MM.1S (cell line): ENCODE data around the gene CLEC18B.
"Not testable (repeated sequence)": the region's sequence is repeated elsewhere in the genome, so short reads cannot be mapped to it uniquely, and the experiment has no call there.

Experiments used
- DNase-seq: peaks from one replicate; pipeline ENCODE4 v3.0.0-alpha.2; 2015
- H2AFZ ChIP-seq: fragments of 300-600 bp; sonication (generic); 2 replicates; pipeline ENCODE4 v1.6.0; 2016; ENCODE audit warnings: antibody characterized with exemption, low read length
- H3F3A ChIP-seq: fragments of 300-600 bp; sonication (generic); 2 replicates; pipeline ENCODE4 v1.6.1; 2016; ENCODE audit warnings: mild to moderate bottlenecking, antibody characterized with exemption, low read length, moderate library complexity, mixed read lengths; ENCODE audit not compliant: insufficient read depth
- H3K27ac ChIP-seq: fragments of 300-600 bp; sonication (generic); 2 replicates; pipeline ENCODE4 v1.5.1; 2016; ENCODE audit warnings: mild to moderate bottlenecking, low read length
- H3K27me3 ChIP-seq: fragments of 300-600 bp; sonication (generic); replicated peaks from 2 replicates; pipeline ENCODE4 v1.6.0; 2016; ENCODE audit warnings: low read length; ENCODE audit not compliant: insufficient read depth
- H3K36me3 ChIP-seq: fragments of 300-600 bp; sonication (generic); replicated peaks from 2 replicates; pipeline ENCODE4 v1.6.1; 2016; ENCODE audit warnings: mild to moderate bottlenecking, low read length, mixed read lengths; ENCODE audit not compliant: insufficient read depth
- H3K4me1 ChIP-seq: fragments of 300-600 bp; sonication (generic); 2 replicates; pipeline ENCODE4 v1.6.1; 2016; ENCODE audit warnings: low read length, mixed read lengths
- H3K4me2 ChIP-seq: fragments of 300-600 bp; sonication (generic); 2 replicates; pipeline ENCODE4 v1.6.0; 2016; ENCODE audit warnings: low read depth, low read length
- H3K4me3 ChIP-seq: fragments of 300-600 bp; sonication (generic); 2 replicates; pipeline ENCODE4 v1.5.1; 2016; ENCODE audit warnings: low read length, mixed read lengths
- H3K79me2 ChIP-seq: fragments of 300-600 bp; sonication (generic); 2 replicates; pipeline ENCODE4 v1.6.1; 2016; ENCODE audit warnings: mixed run types, low read length, mixed read lengths
- H3K9ac ChIP-seq: fragments of 300-600 bp; sonication (generic); 2 replicates; pipeline ENCODE4 v1.6.1; 2016; ENCODE audit warnings: low read length, mixed read lengths
- H3K9me2 ChIP-seq: fragments of 300-600 bp; sonication (generic); replicated peaks from 2 replicates; pipeline ENCODE4 v1.6.1; 2016; ENCODE audit warnings: mild to moderate bottlenecking, low read length, mixed read lengths; ENCODE audit not compliant: insufficient read depth
- H3K9me3 ChIP-seq: fragments of 300-600 bp; sonication (generic); replicated peaks from 2 replicates; pipeline ENCODE4 v1.6.1; 2016; ENCODE audit warnings: mild to moderate bottlenecking, low read length, mixed read lengths; ENCODE audit not compliant: insufficient read depth
- H4K20me1 ChIP-seq: fragments of 300-600 bp; sonication (generic); 2 replicates; pipeline ENCODE4 v1.6.1; 2016; ENCODE audit warnings: mild to moderate bottlenecking, low read length, moderate library complexity, mixed read lengths; ENCODE audit not compliant: insufficient read depth
- CTCF ChIP-seq: fragments of 300-600 bp; sonication (generic); IDR thresholded peaks from 2 replicates; pipeline ENCODE4 v1.5.1; 2016; ENCODE audit warnings: antibody characterized with exemption, low read length, mixed read lengths
- EZH2 ChIP-seq: fragments of 300-600 bp; sonication (generic); optimal IDR thresholded peaks from 2 replicates; pipeline ENCODE3; 2017; ENCODE audit warnings: low read depth, mild to moderate bottlenecking, antibody characterized with exemption, low read length, mixed read lengths
- EZH2phosphoT487 ChIP-seq: fragments of 300-600 bp; sonication (generic); IDR thresholded peaks from 2 replicates; pipeline ENCODE4 v1.6.1; 2018; ENCODE audit warnings: antibody characterized with exemption, low read length

Gene CLEC18B

DNA sequence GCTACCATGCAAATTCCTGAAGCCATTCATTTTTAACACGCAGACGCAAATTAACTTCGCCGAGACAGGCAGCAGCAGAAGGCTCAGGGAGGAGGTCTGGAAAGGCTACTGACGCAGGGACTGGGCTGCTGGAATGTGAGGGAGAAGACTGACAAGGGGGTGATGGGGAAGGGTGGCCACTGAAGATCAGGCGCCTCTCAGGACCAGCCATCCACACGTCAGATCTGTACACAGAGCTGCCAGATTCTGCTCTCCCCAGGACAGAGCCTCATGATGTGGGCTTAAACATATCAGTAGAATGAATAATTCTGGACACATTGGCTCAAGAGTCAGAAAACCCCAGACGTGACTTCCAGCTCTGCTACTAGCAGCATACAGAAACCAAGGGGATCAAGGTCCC is 25.6 kb upstream of the CLEC18B start:
- H4K20me1 ChIP-seq: no peaks in the 10 kb centered on the region
- no peak for TF ChIP-seq EZH2
- no peak for TF ChIP-seq CTCF
- no peak for TF ChIP-seq EZH2phosphoT487
- no peak overlapping the region for H3K4me3 ChIP-seq
- DNase-seq: no peak
- no peaks in the 10 kb centered on the region for H3K9me2 ChIP-seq
- H3K4me2 ChIP-seq: no peak overlapping the region
- H3K9ac ChIP-seq: no peak overlapping the region
- no peaks in the 10 kb centered on the region for H3K4me1 ChIP-seq
- no peaks in the 10 kb centered on the region for H3K27me3 ChIP-seq
- H3K36me3 ChIP-seq: no peaks in the 10 kb centered on the region
- no peak overlapping the region for H3K27ac ChIP-seq
- no peaks in the 10 kb centered on the region for H3K79me2 ChIP-seq
- H3F3A ChIP-seq: no peaks in the 10 kb centered on the region
- no peaks in the 10 kb centered on the region for H3K9me3 ChIP-seq
- H2AFZ ChIP-seq: no peak overlapping the region

GRCh38 chr16:74443624-74444346 is 22.5 kb upstream of the CLEC18B start:
- DNase-seq, H3F3A ChIP-seq, H4K20me1 ChIP-seq, H3K4me1 ChIP-seq, H3K79me2 ChIP-seq, H3K9ac ChIP-seq, H3K27ac ChIP-seq, H2AFZ ChIP-seq, H3K27me3 ChIP-seq, H3K9me3 ChIP-seq, H3K36me3 ChIP-seq, H3K4me2 ChIP-seq, H3K4me3 ChIP-seq, H3K9me2 ChIP-seq: not testable (repeated sequence)

DNA sequence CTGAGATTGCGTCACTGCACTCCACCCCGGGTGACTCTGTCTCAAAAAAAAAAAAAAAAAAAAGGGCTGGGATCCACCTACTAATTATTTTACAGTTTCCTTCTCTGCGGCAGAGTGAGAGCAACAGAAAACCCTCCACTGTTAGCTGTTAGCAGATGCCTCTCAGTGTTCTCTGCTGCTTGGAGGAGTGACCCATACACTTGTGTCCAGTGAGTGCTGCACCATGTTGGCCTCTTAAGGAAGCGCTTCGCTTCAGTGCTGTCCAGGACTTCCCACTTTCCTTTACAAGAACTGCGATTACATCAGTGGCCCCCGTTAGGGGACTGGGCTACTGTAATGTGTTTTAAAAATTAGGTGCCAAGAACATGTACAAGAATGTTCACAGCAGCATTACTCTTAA is 18.4 kb upstream of the CLEC18B start:
- no peaks in the 10 kb centered on the region for H3K36me3 ChIP-seq
- TF ChIP-seq CTCF (no peak), EZH2 (no peak)
- DNase-seq: no peak

DNA sequence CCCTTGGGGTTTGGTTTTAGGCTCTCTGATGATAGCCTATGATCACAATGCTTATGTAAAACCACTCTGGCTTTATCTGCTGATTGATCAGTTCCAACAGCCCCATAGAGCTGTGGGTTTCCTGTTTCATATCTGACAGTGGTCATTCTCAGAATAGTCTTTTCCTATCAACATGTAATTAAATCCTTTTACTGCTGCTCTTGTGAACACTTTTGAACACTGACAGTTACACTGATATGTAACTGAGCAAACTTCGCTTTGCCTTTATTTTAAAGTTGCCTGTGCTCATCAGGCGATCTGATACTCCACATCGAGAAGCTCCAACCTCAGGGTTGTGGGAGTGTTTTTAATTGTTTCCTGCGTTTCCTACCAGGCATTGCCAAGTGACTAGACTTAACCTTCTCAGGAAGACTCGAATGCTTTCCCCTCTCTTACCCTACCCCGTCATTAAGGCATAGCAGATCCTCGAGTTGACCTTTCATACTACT is 17.3 kb upstream of the CLEC18B start:
- Histone ChIP-seq H3K9ac (no peak overlapping the region), H3K4me3 (no peak overlapping the region), H3K36me3 (no peaks in the 10 kb centered on the region), H3K79me2 (no peaks in the 10 kb centered on the region), H3K27me3 (no peaks in the 10 kb centered on the region), H3K4me2 (no peak overlapping the region), H3K4me1 (no peaks in the 10 kb centered on the region), H3K9me2 (no peaks in the 10 kb centered on the region), H3K9me3 (no peaks in the 10 kb centered on the region), H4K20me1 (no peaks in the 10 kb centered on the region), H3F3A (no peaks in the 10 kb centered on the region), H2AFZ (no peak overlapping the region), H3K27ac (no peak overlapping the region)
- TF ChIP-seq CTCF (no peak), EZH2phosphoT487 (no peak), EZH2 (no peak)
- DNase-seq: no peak

More for the DNA sequence above, 18.4 kb upstream of the CLEC18B start:
- H3K4me1 ChIP-seq: no peaks in the 10 kb centered on the region
- no peaks in the 10 kb centered on the region for H3K79me2 ChIP-seq
- H3F3A ChIP-seq: no peaks in the 10 kb centered on the region
- H3K27me3 ChIP-seq: no peaks in the 10 kb centered on the region
- no peak overlapping the region for H3K4me2 ChIP-seq
- no peaks in the 10 kb centered on the region for H3K9me3 ChIP-seq
- no peak overlapping the region for H3K9ac ChIP-seq
- no peaks in the 10 kb centered on the region for H4K20me1 ChIP-seq
- no peak overlapping the region for H3K27ac ChIP-seq
- H3K9me2 ChIP-seq: no peaks in the 10 kb centered on the region
- no peak overlapping the region for H3K4me3 ChIP-seq
- no peak overlapping the region for H2AFZ ChIP-seq
